ENCODE data around the gene IGFALS.

- no peak for TF ChIP-seq POLR2A (IDR thresholded peaks at IDR 0.05)
- no peak for TF ChIP-seq CTCF (IDR thresholded peaks at IDR 0.05)
These were observed 40.6 kb upstream of the IGFALS start for GRCh38 chr16:1834096-1834495.

All from vagina (tissue), 2 donors.